Loucy (cell line): Measurements from ENCODE around the gene RPS24.
"Not testable (repeated sequence)": the region's sequence is repeated elsewhere in the genome, so short reads cannot be mapped to it uniquely, and the experiment has no call there.

ENCODE experiments used
- H2AFZ ChIP-seq: fragments of 200-600 bp; sonication (generic); 2 replicates; pipeline ENCODE4 v1.6.0; 2016; ENCODE audit warnings: antibody characterized with exemption, mild to moderate bottlenecking, low read length, moderate library complexity
- H3F3A ChIP-seq: fragments of 200-600 bp; 2 replicates; pipeline ENCODE4 v1.6.0; 2016; ENCODE audit warnings: antibody characterized with exemption, low read depth, mild to moderate bottlenecking
- H3K27me3 ChIP-seq: fragments of 200-600 bp; sonication (generic); 2 replicates; pipeline ENCODE4 v1.6.1; 2014; ENCODE audit warnings: low read length, mild to moderate bottlenecking; ENCODE audit not compliant: insufficient read depth, poor library complexity, severe bottlenecking
- H3K36me3 ChIP-seq: fragments of 200-600 bp; sonication (generic); 2 replicates; pipeline ENCODE4 v1.6.1; 2016; ENCODE audit warnings: low read length; ENCODE audit not compliant: insufficient read depth
- H3K4me1 ChIP-seq: fragments of 200-600 bp; sonication (generic); 2 replicates; pipeline ENCODE4 v1.5.1; 2014; ENCODE audit warnings: low read length, mild to moderate bottlenecking; ENCODE audit not compliant: insufficient read depth, poor library complexity, severe bottlenecking
- H3K4me2 ChIP-seq: fragments of 200-600 bp; sonication (generic); 2 replicates; pipeline ENCODE4 v1.6.0; 2014; ENCODE audit warnings: antibody characterized with exemption, low read length, low read depth, mild to moderate bottlenecking; ENCODE audit not compliant: poor library complexity, severe bottlenecking
- H3K4me3 ChIP-seq: fragments of 200-600 bp; sonication (generic); 2 replicates; pipeline ENCODE4 v1.5.1; 2014; ENCODE audit warnings: low read length, mild to moderate bottlenecking, mixed read lengths; ENCODE audit not compliant: poor library complexity, severe bottlenecking
- H3K79me2 ChIP-seq: fragments of 200-600 bp; sonication (generic); 2 replicates; pipeline ENCODE4 v1.6.1; 2014; ENCODE audit warnings: low read length; ENCODE audit not compliant: insufficient read depth
- H3K9ac ChIP-seq: fragments of 200-600 bp; sonication (generic); 2 replicates; pipeline ENCODE4 v1.6.0; 2014; ENCODE audit warnings: mild to moderate bottlenecking, low read depth, low read length, moderate library complexity; ENCODE audit not compliant: poor library complexity, severe bottlenecking
- H3K9me2 ChIP-seq: fragments of 200-600 bp; sonication (generic); replicated peaks from 2 replicates; pipeline ENCODE4 v1.6.1; 2016; ENCODE audit warnings: low read depth, low read length, mixed read lengths
- H3K9me3 ChIP-seq: fragments of 200-600 bp; sonication (generic); 2 replicates; pipeline ENCODE4 v1.6.1; 2014; ENCODE audit warnings: mild to moderate bottlenecking, antibody characterized with exemption, low read length, low read depth; ENCODE audit not compliant: insufficient read depth
- H4K20me1 ChIP-seq: fragments of 200-600 bp; sonication (generic); 2 replicates; pipeline ENCODE4 v1.6.0; 2014; ENCODE audit warnings: antibody characterized with exemption, low read length, mild to moderate bottlenecking; ENCODE audit not compliant: insufficient read depth, poor library complexity, severe bottlenecking
- CTCF ChIP-seq: fragments of 200-600 bp; sonication (generic); conservative IDR thresholded peaks from 2 replicates; pipeline ENCODE4 v1.5.1; 2014; ENCODE audit warnings: mild to moderate bottlenecking, antibody characterized with exemption, low read length
- EZH2phosphoT487 ChIP-seq: fragments of 200-600 bp; IDR thresholded peaks from 2 replicates; pipeline ENCODE4 v1.6.1; 2018; ENCODE audit warnings: antibody characterized with exemption, mild to moderate bottlenecking, moderate library complexity, borderline replicate concordance

The RPS24 gene

GRCh38 chr10:78058562-78058961 lies 24.9 kb downstream of the RPS24 start:
- H3K79me2 ChIP-seq, result no peaks in the 10 kb centered on the region
- no peaks in the 10 kb centered on the region for H4K20me1 ChIP-seq
- TF ChIP-seq EZH2phosphoT487 (no peak), CTCF (no peak)
- no peaks in the 10 kb centered on the region for H3K9me2 ChIP-seq
- no peak overlapping the region for H3K4me3 ChIP-seq
- H3K4me1 ChIP-seq, result peaks cover 43% of the 10 kb centered on the region
- H3F3A ChIP-seq, result no peaks in the 10 kb centered on the region
- no peak overlapping the region for H3K9ac ChIP-seq
- H3K4me2 ChIP-seq, result no peak overlapping the region
- no peak overlapping the region for H2AFZ ChIP-seq
- no peaks in the 10 kb centered on the region for H3K9me3 ChIP-seq
- H3K36me3 ChIP-seq, result no peaks in the 10 kb centered on the region
- no peaks in the 10 kb centered on the region for H3K27me3 ChIP-seq

- no peaks in the 10 kb centered on the region for H3K27me3 ChIP-seq
- no peak for TF ChIP-seq EZH2phosphoT487
- no peaks in the 10 kb centered on the region for H3K9me3 ChIP-seq
- no peaks in the 10 kb centered on the region for H4K20me1 ChIP-seq
- H3K9ac ChIP-seq, result no peak overlapping the region
- H3K4me1 ChIP-seq, result peaks cover 49% of the 10 kb centered on the region
- H3K4me3 ChIP-seq, result no peak overlapping the region
- H3K9me2 ChIP-seq, result no peaks in the 10 kb centered on the region
- H3K36me3 ChIP-seq, result no peaks in the 10 kb centered on the region
- H3K4me2 ChIP-seq, result no peak overlapping the region
- H2AFZ ChIP-seq, result no peak overlapping the region
- H3F3A ChIP-seq, result no peaks in the 10 kb centered on the region
- no peaks in the 10 kb centered on the region for H3K79me2 ChIP-seq
Measured at GRCh38 chr10:78059906-78060702, 26.4 kb downstream of the RPS24 start.

GRCh38 chr10:78062296-78062695 lies 28.6 kb downstream of the RPS24 start:
- Histone ChIP-seq H2AFZ (peak overlapping the region; percentile 39; the same call in 1 of the 2 replicates), H3K4me3 (peak overlapping the region; percentile 55), H3K4me2 (peak overlapping the region; percentile 76), H3K9ac (peak overlapping the region; percentile 58), H3K9me3 (no peaks in the 10 kb centered on the region), H3K4me1 (peaks cover 69% of the 10 kb centered on the region), H3K36me3 (no peaks in the 10 kb centered on the region), H4K20me1 (no peaks in the 10 kb centered on the region), H3K79me2 (no peaks in the 10 kb centered on the region), H3F3A (no peaks in the 10 kb centered on the region), H3K27me3 (no peaks in the 10 kb centered on the region), H3K9me2 (no peaks in the 10 kb centered on the region)
- TF ChIP-seq EZH2phosphoT487, result no peak
- no peak for TF ChIP-seq CTCF

GRCh38 chr10:78063236-78063635 lies 29.6 kb downstream of the RPS24 start:
- H3K9me3 ChIP-seq, result no peaks in the 10 kb centered on the region
- H3K79me2 ChIP-seq, result no peaks in the 10 kb centered on the region
- no peaks in the 10 kb centered on the region for H4K20me1 ChIP-seq
- peak overlapping the region; percentile 55 for H3K4me3 ChIP-seq
- H3K4me1 ChIP-seq, result peaks cover 78% of the 10 kb centered on the region
- no peaks in the 10 kb centered on the region for H3K36me3 ChIP-seq
- peak overlapping the region; percentile 76 for H3K4me2 ChIP-seq
- no peaks in the 10 kb centered on the region for H3F3A ChIP-seq
- peak overlapping the region; percentile 58 for H3K9ac ChIP-seq
- H3K9me2 ChIP-seq, result no peaks in the 10 kb centered on the region
- peak overlapping the region; percentile 45; the same call in 1 of the 2 replicates for H2AFZ ChIP-seq
- H3K27me3 ChIP-seq, result no peaks in the 10 kb centered on the region
- TF ChIP-seq EZH2phosphoT487 (no peak), CTCF (no peak)

DNA sequence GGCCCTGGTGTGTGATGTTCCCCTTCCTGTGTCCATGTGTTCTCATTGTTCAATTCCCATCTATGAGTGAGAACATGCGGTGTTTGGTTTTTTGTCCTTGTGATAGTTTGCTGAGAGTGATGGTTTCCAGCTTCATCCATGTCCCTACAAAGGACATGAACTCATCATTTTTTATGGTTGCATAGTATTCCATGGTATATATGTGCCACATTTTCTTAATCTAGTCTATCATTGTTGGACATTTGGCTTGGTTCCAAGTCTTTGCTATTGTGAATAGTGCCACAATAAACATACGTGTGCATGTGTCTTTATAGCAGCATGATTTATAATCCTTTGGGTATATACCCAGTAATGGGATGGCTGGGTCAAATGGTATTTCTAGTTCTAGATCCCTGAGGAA lies 31.3 kb downstream of the RPS24 start:
- not testable (repeated sequence) for H3K9me2 ChIP-seq, H3K27me3 ChIP-seq, H3K4me2 ChIP-seq, H3K4me3 ChIP-seq, H3K79me2 ChIP-seq, H4K20me1 ChIP-seq, H3F3A ChIP-seq, H3K9me3 ChIP-seq, H3K36me3 ChIP-seq, H2AFZ ChIP-seq, H3K9ac ChIP-seq
- H3K4me1 ChIP-seq, result peaks cover 72% of the 10 kb centered on the region
